ENCODE results near the gene ATP8B4.

DNA sequence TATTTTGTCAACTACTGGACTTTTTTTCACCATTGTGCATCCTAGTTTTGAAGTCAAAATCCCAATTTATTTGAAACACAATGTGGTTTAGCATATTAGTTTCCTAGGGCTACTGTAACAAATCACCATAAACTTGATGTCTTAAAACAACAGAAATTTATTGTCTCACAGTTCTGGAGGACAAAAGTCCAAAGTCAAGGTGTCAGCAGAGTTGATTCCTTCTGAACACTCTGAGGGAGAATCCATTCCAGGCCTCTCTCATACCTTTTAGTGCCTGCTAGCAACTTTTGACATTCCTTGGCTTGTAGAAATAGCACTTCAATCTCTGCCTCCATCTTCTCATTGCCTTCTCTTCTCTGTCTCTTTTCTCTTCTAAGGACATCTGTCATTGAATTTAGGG lies 48.1 kb upstream of the ATP8B4 start:
- TF ChIP-seq RAD21 (IDR thresholded peaks at IDR 0.05; ENCODE audit: low read depth) (no peak), TAF1 (IDR thresholded peaks at IDR 0.05; ENCODE audit: low read depth) (no peak), CEBPB (IDR thresholded peaks at IDR 0.05) (no peak), EP300 (IDR thresholded peaks at IDR 0.05; ENCODE audit: borderline replicate concordance) (no peak), FOXM1 (IDR thresholded peaks at IDR 0.05; ENCODE audit: borderline replicate concordance, low read depth) (no peak)
- TF ChIP-seq, protein P1, sequence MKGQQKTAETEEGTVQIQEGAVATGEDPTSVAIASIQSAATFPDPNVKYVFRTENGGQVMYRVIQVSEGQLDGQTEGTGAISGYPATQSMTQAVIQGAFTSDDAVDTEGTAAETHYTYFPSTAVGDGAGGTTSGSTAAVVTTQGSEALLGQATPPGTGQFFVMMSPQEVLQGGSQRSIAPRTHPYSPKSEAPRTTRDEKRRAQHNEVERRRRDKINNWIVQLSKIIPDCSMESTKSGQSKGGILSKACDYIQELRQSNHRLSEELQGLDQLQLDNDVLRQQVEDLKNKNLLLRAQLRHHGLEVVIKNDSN (IDR thresholded peaks at IDR 0.05): no peak

All from Ishikawa (cell line).